ENCODE results near the gene UTS2B.
"Not testable (repeated sequence)": the region's sequence is repeated elsewhere in the genome, so short reads cannot be mapped to it uniquely, and the experiment has no call there.

UTS2B gene

DNA sequence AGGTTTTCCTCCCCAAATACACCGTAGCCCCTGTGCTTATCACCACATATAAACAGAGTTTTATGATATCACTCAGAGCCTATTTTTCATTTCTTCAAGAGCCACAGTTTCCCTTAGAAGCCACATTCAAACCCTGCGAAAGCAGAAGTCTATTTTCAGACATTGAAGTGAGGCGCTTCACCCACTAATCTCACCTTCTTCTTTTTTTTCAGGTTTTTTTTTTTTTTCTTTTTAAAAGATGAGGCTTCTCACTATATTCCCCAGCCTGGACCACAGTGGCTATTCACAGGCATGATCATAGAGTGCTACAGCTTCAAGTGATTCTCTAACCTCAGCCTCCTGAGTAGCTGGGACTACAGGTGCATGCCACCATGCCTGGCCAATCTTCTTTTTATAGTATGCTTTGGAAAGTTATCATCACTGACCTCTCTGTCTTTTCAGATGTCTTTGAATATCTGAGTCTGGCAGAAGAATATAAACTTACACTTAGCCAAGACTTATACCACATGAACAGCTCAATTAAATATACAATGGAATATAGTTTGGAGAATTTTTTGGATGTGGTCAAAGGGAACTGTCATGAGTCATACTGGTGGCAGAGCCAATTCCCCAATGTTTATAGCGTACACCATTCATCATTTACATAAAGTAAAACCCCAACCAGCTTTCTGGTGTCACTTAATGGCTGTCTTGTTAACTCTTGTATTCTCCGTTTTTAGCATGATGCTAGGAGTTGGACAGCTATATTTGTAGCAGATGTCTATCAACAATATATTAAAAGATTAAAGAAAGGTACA lies 60.8 kb downstream of the UTS2B start:
- DNase-seq: no peak

- DNase-seq: no peak
Measured at GRCh38 chr3:191268737-191269136, 61.6 kb downstream of the UTS2B start.

- DNase-seq: no peak
Measured at GRCh38 chr3:191263850-191264249, 66.5 kb downstream of the UTS2B start.

- DNase-seq: no peak
Measured at GRCh38 chr3:191263365-191263764, 67.0 kb downstream of the UTS2B start.

DNA sequence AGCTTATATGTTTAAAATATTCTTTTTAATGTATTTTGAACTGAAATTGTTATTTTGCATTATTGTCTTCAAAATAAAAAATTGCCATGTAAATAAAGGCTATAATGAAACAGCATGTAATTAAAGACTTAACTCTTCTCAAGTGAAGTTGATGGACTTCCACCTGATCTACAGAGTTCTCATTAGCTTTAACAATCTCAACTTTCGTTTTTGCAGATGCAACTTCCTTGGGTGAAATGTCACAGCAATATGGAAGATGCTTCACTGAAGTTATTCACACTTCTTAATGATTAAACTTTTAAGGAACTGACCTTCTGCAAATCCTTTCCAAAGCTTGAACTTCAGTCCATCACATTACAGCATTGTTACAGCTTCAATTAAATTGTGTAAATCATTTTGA lies 67.7 kb downstream of the UTS2B start:
- no peak for DNase-seq

- no peak for DNase-seq
Measured at GRCh38 chr3:191261304-191261638, 69.1 kb downstream of the UTS2B start.

DNA sequence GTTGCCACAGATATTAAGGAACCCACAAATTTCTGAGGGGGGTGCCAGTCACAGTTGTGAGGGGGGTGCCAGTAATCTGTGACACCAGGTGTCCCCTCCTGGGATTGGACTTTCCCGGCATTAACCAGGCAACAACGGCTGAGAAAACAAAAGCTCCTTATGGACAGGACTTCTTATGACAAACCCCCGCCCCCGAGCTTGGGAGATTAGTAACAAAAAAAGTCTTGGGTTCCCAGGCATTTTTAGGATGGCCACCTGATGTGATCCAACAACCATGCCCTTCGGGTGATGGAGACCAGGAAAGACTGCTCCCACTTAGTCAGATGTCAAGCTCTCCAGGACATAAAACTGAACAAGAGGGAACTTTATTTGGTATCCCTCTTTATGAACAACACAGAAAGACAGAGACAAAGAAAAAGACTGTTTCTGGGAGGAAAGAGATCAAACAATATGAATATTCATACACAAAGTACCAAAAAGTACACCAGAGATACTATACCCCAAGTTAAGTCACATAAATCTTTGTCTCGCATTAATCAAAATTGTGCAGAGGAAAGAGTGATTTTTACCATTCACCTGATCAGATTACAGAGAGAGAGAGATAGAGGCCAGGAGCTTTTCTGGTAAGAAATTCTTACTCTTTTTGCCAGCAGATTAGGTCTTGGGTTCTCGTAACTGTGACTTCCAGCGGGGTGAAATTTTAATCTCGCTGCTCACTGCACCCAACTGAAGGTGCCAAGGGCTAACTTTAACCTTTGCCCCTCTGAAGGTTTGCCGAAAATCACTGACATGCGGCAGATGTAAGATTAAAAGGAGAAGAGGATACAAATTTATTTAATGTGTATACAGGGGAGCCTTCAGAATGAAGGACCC lies 69.7 kb downstream of the UTS2B start:
- DNase-seq: no peak

- no peak for DNase-seq
Measured at GRCh38 chr3:191259486-191259885, 70.8 kb downstream of the UTS2B start.

DNA sequence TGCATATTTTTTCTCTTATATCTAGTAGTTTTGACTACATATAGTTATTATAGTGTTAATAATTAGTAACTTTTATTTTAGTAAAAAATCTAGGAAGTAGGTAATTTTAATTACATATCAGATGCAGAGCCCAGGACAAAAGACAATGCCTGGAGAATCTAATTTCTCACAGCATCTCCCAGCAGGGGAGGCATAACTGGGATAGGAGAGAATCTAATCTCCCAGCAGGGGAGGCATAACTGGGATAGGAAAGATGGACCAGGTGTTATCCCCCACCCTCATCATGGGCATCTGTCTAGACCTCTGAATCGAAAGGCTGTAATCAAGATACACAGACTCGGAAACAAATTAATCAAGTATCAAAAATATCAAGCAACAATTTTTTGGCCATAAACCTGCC lies 73.0 kb downstream of the UTS2B start:
- no peak for DNase-seq

GRCh38 chr3:191256405-191256804 lies 73.9 kb downstream of the UTS2B start:
- no peak for DNase-seq

DNA sequence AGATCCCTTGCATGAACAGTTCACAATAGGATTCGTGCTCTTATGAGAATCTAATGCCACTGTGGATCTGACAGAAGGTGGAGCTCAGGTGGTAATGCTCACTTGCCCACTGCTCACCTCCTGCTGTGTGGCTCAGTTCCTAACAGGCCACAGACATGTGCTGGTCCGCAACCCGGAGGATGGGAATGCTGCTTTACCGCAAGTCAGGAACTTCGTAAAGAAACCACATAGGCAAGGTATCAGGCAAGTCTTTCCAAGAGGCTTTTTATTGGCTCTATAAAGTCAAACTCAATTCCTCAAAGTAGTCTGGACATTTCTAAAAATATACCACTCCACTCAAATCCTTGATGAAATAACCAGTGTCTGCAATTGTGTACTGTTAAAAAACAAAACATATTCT lies 75.2 kb downstream of the UTS2B start:
- DNase-seq: no peak

DNA sequence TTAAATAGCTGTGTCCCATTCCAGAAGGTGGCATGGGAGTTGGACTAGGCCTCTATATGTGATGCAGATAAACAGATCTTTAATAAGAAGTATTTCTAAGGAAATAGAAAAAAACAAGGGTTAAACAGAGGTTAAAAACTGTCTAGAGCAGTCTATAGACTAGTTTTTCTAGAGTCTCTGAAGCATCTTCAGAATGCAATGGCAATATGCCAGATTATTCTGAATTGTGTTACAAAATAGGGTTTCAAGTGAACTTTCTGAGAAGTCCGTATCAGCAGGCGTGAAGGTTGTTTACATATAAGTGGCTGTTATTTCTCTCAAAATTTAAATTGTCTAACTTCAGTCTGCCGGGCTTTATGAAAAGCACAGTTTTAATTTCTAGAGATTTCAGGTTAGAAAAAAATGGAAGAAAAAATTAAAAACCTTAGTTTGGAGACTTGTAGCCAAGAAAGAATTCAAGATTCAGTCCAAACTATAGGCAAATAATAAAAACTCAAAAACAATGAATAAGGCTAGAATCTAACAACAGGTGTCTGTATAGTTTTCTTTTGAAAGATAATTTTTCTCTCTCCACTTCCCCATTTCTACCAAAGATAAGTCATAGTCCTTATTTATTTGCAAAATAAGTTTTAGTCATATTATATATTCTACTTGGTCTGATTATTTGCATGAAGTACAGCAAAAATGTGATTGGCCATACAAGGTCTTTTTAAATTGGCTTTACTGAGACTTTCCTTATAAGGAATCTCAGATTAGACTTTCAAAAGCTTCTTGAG lies 76.0 kb downstream of the UTS2B start:
- no peak for DNase-seq

- no peak for DNase-seq
Measured at GRCh38 chr3:191253089-191253799, 77.1 kb downstream of the UTS2B start.

- no peak for DNase-seq
Measured at GRCh38 chr3:191246630-191247029, 83.7 kb downstream of the UTS2B start.

- DNase-seq: not testable (repeated sequence)
Measured at GRCh38 chr3:191246034-191246433, 84.3 kb downstream of the UTS2B start.

- no peak for DNase-seq
Measured at GRCh38 chr3:191244242-191244867, 86.0 kb downstream of the UTS2B start.

DNA sequence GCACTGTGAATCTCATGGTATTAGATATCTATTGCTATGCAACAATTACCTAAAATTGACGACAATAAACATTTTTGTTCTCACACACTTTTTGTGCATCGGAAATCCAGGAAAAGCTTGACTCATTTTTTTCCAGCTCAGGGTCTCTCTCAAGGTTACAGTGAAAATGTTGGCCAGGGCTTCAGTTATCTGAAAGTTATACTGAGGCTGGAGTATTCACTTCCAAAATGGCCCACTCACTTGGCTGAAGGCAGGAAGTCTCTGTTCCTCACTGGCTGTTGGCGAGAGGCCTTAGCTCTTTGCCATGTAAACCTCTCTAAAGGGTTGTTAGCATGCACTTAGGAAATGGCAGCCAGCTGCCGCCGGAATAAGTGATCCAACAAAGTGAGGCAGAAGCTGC lies 89.8 kb downstream of the UTS2B start:
- no peak for DNase-seq

DNA sequence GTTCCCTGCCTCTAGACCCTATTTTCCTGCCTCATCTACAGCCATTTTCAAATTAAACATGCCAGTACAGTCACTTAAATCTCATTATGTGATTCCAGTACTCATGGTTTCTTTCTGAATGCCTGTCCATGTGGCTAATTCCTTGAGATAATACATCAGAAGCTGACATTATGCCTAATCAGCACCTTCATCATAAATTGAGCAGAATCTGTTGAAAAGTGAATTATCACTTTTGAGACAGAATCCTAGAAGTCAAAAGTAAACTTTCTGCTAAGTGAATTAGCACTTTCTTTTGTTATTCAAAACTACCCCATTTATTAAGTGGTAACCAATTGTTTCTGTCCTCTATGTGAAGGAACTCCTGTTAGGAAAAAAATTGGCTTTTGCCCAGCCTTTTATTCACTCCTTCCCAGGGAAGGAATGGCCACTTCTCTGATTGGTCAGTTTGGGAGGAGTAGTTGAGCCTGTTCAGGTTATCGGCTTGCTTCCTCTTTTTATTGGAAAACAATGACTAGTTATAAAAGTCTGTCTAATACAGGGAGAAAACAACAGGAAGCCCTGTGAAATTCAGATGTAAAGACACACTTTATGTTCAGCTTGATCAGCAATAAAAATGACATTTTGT lies 90.8 kb downstream of the UTS2B start:
- no peak for DNase-seq

GRCh38 chr3:191238321-191238817 lies 92.0 kb downstream of the UTS2B start:
- DNase-seq: no peak

- no peak for DNase-seq
Measured at GRCh38 chr3:191237047-191237882, 93.1 kb downstream of the UTS2B start.

- no peak for DNase-seq
Measured at GRCh38 chr3:191236646-191237045, 93.7 kb downstream of the UTS2B start.
